ENCODE results near the gene WASHC4.

The WASHC4 gene

GRCh38 chr12:105214670-105215375 lies 107.3 kb downstream of the WASHC4 start:
- DNase-seq = peak; percentile 80

- DNase-seq = no peak
These were observed 110.9 kb downstream of the WASHC4 start for GRCh38 chr12:105218434-105218833.

All from NCI-H1105 (cell line).